Astrocyte (in vitro differentiated cells and primary cell): Measurements from ENCODE around the gene CYP39A1. TPM values are rescaled to one million over a fixed set of nuclear protein-coding genes. Genes with fewer than 3 reads are reported as not detected.

Source experiments
- DNase-seq: peaks from one replicate; pipeline ENCODE4 v3.0.0-alpha.2; 2010; ENCODE audit warnings: low read depth
- FAIRE-seq: peaks from 2 replicates; lab custom pipeline; 2011; peaks lifted over from hg19 to GRCh38; lab: Jason Lieb, UNC
- H2AFZ ChIP-seq: 2 replicates; pipeline ENCODE4 v1.6.0; 2012; ENCODE audit warnings: low read depth, low read length, inconsistent platforms
- H3K27ac ChIP-seq: 2 replicates; pipeline ENCODE4 v1.5.1; 2011; ENCODE audit warnings: low read depth, low read length, inconsistent platforms
- H3K27me3 ChIP-seq: 2 replicates; pipeline ENCODE4 v1.6.0; 2011; ENCODE audit warnings: low read length, inconsistent platforms; ENCODE audit not compliant: insufficient read depth
- H3K36me3 ChIP-seq: 2 replicates; pipeline ENCODE4 v1.5.1; 2011; ENCODE audit warnings: low read length, inconsistent platforms; ENCODE audit not compliant: insufficient read depth
- H3K4me1 ChIP-seq: 2 replicates; pipeline ENCODE4 v1.5.1; 2011; ENCODE audit warnings: low read length, inconsistent platforms; ENCODE audit not compliant: insufficient read depth
- H3K4me2 ChIP-seq: 2 replicates; pipeline ENCODE4 v1.6.0; 2012; ENCODE audit warnings: low read length, inconsistent platforms
- H3K4me3 ChIP-seq: 2 replicates; pipeline ENCODE4 v1.5.1; 2011; ENCODE audit warnings: low read depth, mild to moderate bottlenecking, low read length, inconsistent platforms; ENCODE audit not compliant: insufficient read depth
- H3K79me2 ChIP-seq: 2 replicates; pipeline ENCODE4 v1.6.0; 2012; ENCODE audit warnings: mild to moderate bottlenecking, low read length, inconsistent platforms; ENCODE audit not compliant: insufficient read depth
- H3K9ac ChIP-seq: 2 replicates; pipeline ENCODE4 v1.6.0; 2012; ENCODE audit warnings: mild to moderate bottlenecking, low read length, inconsistent platforms
- H3K9me3 ChIP-seq: 2 replicates; pipeline ENCODE4 v1.5.1; 2012; ENCODE audit warnings: low read depth, mild to moderate bottlenecking, low read length, inconsistent platforms; ENCODE audit not compliant: insufficient read depth
- H4K20me1 ChIP-seq: 2 replicates; pipeline ENCODE4 v1.6.0; 2012; ENCODE audit warnings: low read length, inconsistent platforms; ENCODE audit not compliant: insufficient read depth
- H3K27ac Mint-ChIP-seq: one replicate; pipeline ENCODE4 v1.8.0; 2021; ENCODE audit warnings: mild to moderate bottlenecking, mixed read lengths; ENCODE audit not compliant: unreplicated experiment
- H3K27me3 Mint-ChIP-seq: one replicate; pipeline ENCODE4 v1.8.0; 2021; ENCODE audit warnings: low read depth, mixed read lengths; ENCODE audit not compliant: unreplicated experiment
- H3K36me3 Mint-ChIP-seq: one replicate; pipeline ENCODE4 v1.8.0; 2021; ENCODE audit warnings: low read depth, mixed read lengths; ENCODE audit not compliant: unreplicated experiment
- H3K4me1 Mint-ChIP-seq: one replicate; pipeline ENCODE4 v1.8.0; 2021; ENCODE audit warnings: low read depth, mixed read lengths; ENCODE audit not compliant: unreplicated experiment
- H3K4me3 Mint-ChIP-seq: one replicate; pipeline ENCODE4 v1.8.0; 2021; ENCODE audit warnings: mild to moderate bottlenecking, moderate library complexity, mixed read lengths; ENCODE audit not compliant: unreplicated experiment
- H3K9me3 Mint-ChIP-seq: one replicate; pipeline ENCODE4 v1.8.0; 2021; ENCODE audit warnings: mild to moderate bottlenecking, mixed read lengths; ENCODE audit not compliant: unreplicated experiment
- CTCF ChIP-seq: IDR thresholded peaks from 2 replicates; pipeline ENCODE4 v1.5.1; 2011; ENCODE audit warnings: low read depth, mild to moderate bottlenecking, inconsistent platforms, low read length, moderate library complexity; ENCODE audit not compliant: insufficient read depth
- EZH2 ChIP-seq: IDR thresholded peaks from 2 replicates; pipeline ENCODE4 v1.6.1; 2012; ENCODE audit warnings: mild to moderate bottlenecking, low read length, inconsistent platforms; ENCODE audit not compliant: insufficient read depth
- total RNA-seq: library from RNA; stranded (reverse); gene quantifications from 2 replicates; pipeline ENCODE4 v1.2.1, GENCODE V29; 2021

Gene CYP39A1
- total RNA-seq, 1 donor from 2014 or later = 0.84 TPM

DNA sequence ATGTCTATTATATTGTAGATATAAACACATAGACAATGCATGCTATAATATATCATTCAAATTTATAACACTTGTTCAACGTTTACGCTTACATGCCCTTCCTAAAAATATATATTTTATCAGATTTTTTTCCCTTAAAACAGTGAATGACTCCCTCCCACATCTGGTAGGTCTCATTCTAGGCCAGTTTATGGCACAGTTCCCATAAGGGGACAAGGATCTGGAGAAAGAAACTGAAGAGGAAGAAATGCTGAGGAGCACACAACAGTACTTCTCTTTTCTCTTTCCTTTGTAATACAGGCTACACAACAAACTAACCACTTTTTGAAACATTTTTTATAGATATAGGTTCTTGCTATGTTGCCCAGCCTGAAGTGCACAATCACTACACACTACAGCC lies 112.8 kb downstream of the CYP39A1 start:
- no peaks in the 10 kb centered on the region for H3K9me3 ChIP-seq
- H3K4me1 ChIP-seq = no peaks in the 10 kb centered on the region
- Mint-ChIP-seq H3K27ac (no peak overlapping the region), H3K36me3 (peaks cover 3% of the 10 kb centered on the region), H3K4me3 (no peak overlapping the region), H3K27me3 (peaks cover 5% of the 10 kb centered on the region), H3K9me3 (peaks cover 14% of the 10 kb centered on the region), H3K4me1 (no peaks in the 10 kb centered on the region)
- no peak overlapping the region for H3K4me2 ChIP-seq
- no peak for FAIRE-seq
- no peaks in the 10 kb centered on the region for H3K36me3 ChIP-seq
- no peak overlapping the region for H2AFZ ChIP-seq
- H3K27me3 ChIP-seq = no peaks in the 10 kb centered on the region
- H3K4me3 ChIP-seq = no peak overlapping the region
- no peak overlapping the region for H3K27ac ChIP-seq
- no peaks in the 10 kb centered on the region for H4K20me1 ChIP-seq
- H3K9ac ChIP-seq = no peak overlapping the region
- no peaks in the 10 kb centered on the region for H3K79me2 ChIP-seq
- no peak for DNase-seq
- TF ChIP-seq CTCF (no peak), EZH2 (no peak)

- Mint-ChIP-seq H3K27me3 (peaks cover 5% of the 10 kb centered on the region), H3K4me3 (no peak overlapping the region), H3K36me3 (peaks cover under 1% of the 10 kb centered on the region), H3K27ac (no peak overlapping the region), H3K4me1 (no peaks in the 10 kb centered on the region), H3K9me3 (peaks cover 6% of the 10 kb centered on the region)
- H3K9me3 ChIP-seq = no peaks in the 10 kb centered on the region
- H4K20me1 ChIP-seq = no peaks in the 10 kb centered on the region
- no peak for FAIRE-seq
- no peak overlapping the region for H3K9ac ChIP-seq
- H3K4me2 ChIP-seq = no peak overlapping the region
- no peak for DNase-seq
- H3K79me2 ChIP-seq = no peaks in the 10 kb centered on the region
- H3K4me3 ChIP-seq = no peak overlapping the region
- no peak overlapping the region for H2AFZ ChIP-seq
- no peak for TF ChIP-seq EZH2
- no peak for TF ChIP-seq CTCF
- H3K27ac ChIP-seq = no peak overlapping the region
- H3K27me3 ChIP-seq = no peaks in the 10 kb centered on the region
- no peaks in the 10 kb centered on the region for H3K36me3 ChIP-seq
- no peaks in the 10 kb centered on the region for H3K4me1 ChIP-seq
Measured at GRCh38 chr6:46538800-46539480, 113.7 kb downstream of the CYP39A1 start.

DNA sequence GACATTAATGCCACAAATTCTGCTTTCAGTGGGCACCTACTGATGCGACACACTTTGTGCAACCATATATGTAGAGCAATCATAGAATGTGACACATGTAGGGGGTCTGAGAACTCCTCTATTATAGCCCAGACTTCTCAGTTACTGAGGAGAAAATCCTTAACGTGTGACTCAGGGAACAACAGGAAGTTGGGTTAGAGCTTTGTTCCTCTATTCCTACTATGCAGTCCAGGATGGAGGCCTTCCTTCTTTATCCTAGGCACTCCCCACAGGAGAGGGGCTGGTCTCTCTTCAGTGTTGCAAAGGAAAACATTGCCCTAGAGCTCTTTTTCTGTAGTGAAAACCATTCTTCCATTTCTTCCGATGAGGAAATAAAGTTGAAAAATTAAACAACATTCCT lies 121.7 kb downstream of the CYP39A1 start:
- Histone ChIP-seq H3K36me3 (no peaks in the 10 kb centered on the region), H3K9ac (no peak overlapping the region), H3K9me3 (no peaks in the 10 kb centered on the region), H3K79me2 (no peaks in the 10 kb centered on the region), H3K4me1 (peaks cover 16% of the 10 kb centered on the region), H4K20me1 (no peaks in the 10 kb centered on the region), H3K27me3 (no peaks in the 10 kb centered on the region), H3K4me2 (peak overlapping the region; percentile 13), H2AFZ (no peak overlapping the region), H3K4me3 (no peak overlapping the region), H3K27ac (no peak overlapping the region)
- DNase-seq (no peak), FAIRE-seq (peak; percentile 50)
- Mint-ChIP-seq H3K9me3 (no peaks in the 10 kb centered on the region), H3K4me1 (peaks cover 32% of the 10 kb centered on the region), H3K36me3 (no peaks in the 10 kb centered on the region), H3K27ac (peak overlapping the region; percentile 35), H3K4me3 (no peak overlapping the region), H3K27me3 (no peaks in the 10 kb centered on the region)
- no peak for TF ChIP-seq EZH2
- TF ChIP-seq CTCF = no peak
